ACC112 (cell line): ENCODE results near the gene C3.
"Not testable (repeated sequence)": the region's sequence is repeated elsewhere in the genome, so short reads cannot be mapped to it uniquely, and the experiment has no call there.

Experiments
- H2AFZ ChIP-seq: fragments of 200-600 bp; sonication (generic); one replicate; pipeline ENCODE4 v1.6.0; 2017; ENCODE audit warnings: antibody characterized with exemption, low read length; ENCODE audit not compliant: unreplicated experiment
- H3K27ac ChIP-seq: fragments of 200-600 bp; sonication (generic); 2 replicates; pipeline ENCODE4 v1.5.1; 2014; ENCODE audit warnings: low read depth, mild to moderate bottlenecking, antibody characterized with exemption, low read length, moderate library complexity
- H3K27me3 ChIP-seq: fragments of 200-600 bp; sonication (generic); 2 replicates; pipeline ENCODE4 v1.6.1; 2014; ENCODE audit warnings: mild to moderate bottlenecking, antibody characterized with exemption, low read length, moderate library complexity, mixed read lengths; ENCODE audit not compliant: insufficient read depth
- H3K36me3 ChIP-seq: fragments of 200-600 bp; sonication (generic); 2 replicates; pipeline ENCODE4 v1.6.1; 2016; ENCODE audit warnings: mild to moderate bottlenecking, antibody characterized with exemption, low read length, moderate library complexity, mixed read lengths; ENCODE audit not compliant: insufficient read depth
- H3K4me1 ChIP-seq: fragments of 200-600 bp; sonication (generic); one replicate; pipeline ENCODE4 v1.6.1; 2016; ENCODE audit warnings: low read length, mixed read lengths; ENCODE audit not compliant: insufficient read depth, unreplicated experiment, control insufficient read depth
- H3K4me3 ChIP-seq: fragments of 200-600 bp; sonication (generic); 2 replicates; pipeline ENCODE4 v1.5.1; 2014; ENCODE audit warnings: mild to moderate bottlenecking, low read depth, low read length
- H3K79me2 ChIP-seq: fragments of 200-600 bp; sonication (generic); one replicate; pipeline ENCODE4 v1.6.0; 2016; ENCODE audit warnings: low read length; ENCODE audit not compliant: control insufficient read depth, unreplicated experiment, insufficient read depth

The C3 gene

GRCh38 chr19:6720369-6721137, at the start of gene C3:
Gene C3, minus strand, starts transcription at chr19:6720650. Its CDS starts 61 bp downstream, at chr19:6720589.
- H3K4me3 ChIP-seq = peak within 1 kb of the TSS; percentile 77
- H3K27me3 ChIP-seq = no peaks in the 10 kb centered on the region
- peaks cover 20% of the 10 kb centered on the region for H3K4me1 ChIP-seq
- peak within 1 kb of the TSS; percentile 34; the same call in 1 of the 2 replicates for H3K27ac ChIP-seq
- H2AFZ ChIP-seq = no peak within 1 kb of the TSS
- peaks cover 14% of the 10 kb centered on the region; the same call in 1 of the 2 replicates for H3K36me3 ChIP-seq
- H3K79me2 ChIP-seq = no peaks in the 10 kb centered on the region

- no peaks in the 10 kb centered on the region for H3K27me3 ChIP-seq
- no peaks in the 10 kb centered on the region for H3K36me3 ChIP-seq
- H3K27ac ChIP-seq = no peak overlapping the region
- no peak overlapping the region for H3K4me3 ChIP-seq
- H3K79me2 ChIP-seq = no peaks in the 10 kb centered on the region
- no peak overlapping the region for H2AFZ ChIP-seq
- peaks cover 15% of the 10 kb centered on the region for H3K4me1 ChIP-seq
Measured at GRCh38 chr19:6769006-6769619, 48.7 kb upstream of the C3 start.

GRCh38 chr19:6768236-6768785, 47.9 kb upstream of the C3 start:
- Histone ChIP-seq H3K27me3 (no peaks in the 10 kb centered on the region), H3K4me3 (no peak overlapping the region), H3K79me2 (no peaks in the 10 kb centered on the region), H3K27ac (no peak overlapping the region), H3K4me1 (peaks cover 15% of the 10 kb centered on the region), H3K36me3 (no peaks in the 10 kb centered on the region), H2AFZ (no peak overlapping the region)

- Histone ChIP-seq H3K27me3 (no peaks in the 10 kb centered on the region), H3K79me2 (no peaks in the 10 kb centered on the region), H2AFZ (no peak within 1 kb of the TSS), H3K36me3 (no peaks in the 10 kb centered on the region), H3K4me3 (peak within 1 kb of the TSS; percentile 67), H3K4me1 (peaks cover 15% of the 10 kb centered on the region), H3K27ac (no peak within 1 kb of the TSS)
Measured at GRCh38 chr19:6767357-6768235, 47.1 kb upstream of the C3 start, which contains the start of gene SH2D3A. Gene SH2D3A, minus strand, starts transcription at chr19:6767435. Its CDS starts 3,687 bp downstream, at chr19:6763748.

GRCh38 chr19:6767081-6767356, 46.6 kb upstream of the C3 start:
- Histone ChIP-seq H3K27ac (no peak overlapping the region), H3K79me2 (no peaks in the 10 kb centered on the region), H3K36me3 (no peaks in the 10 kb centered on the region), H2AFZ (no peak overlapping the region), H3K4me3 (peak overlapping the region; percentile 67), H3K4me1 (peaks cover 15% of the 10 kb centered on the region), H3K27me3 (no peaks in the 10 kb centered on the region)

GRCh38 chr19:6766357-6767080, 46.1 kb upstream of the C3 start:
- Histone ChIP-seq H2AFZ (no peak overlapping the region), H3K36me3 (no peaks in the 10 kb centered on the region), H3K27me3 (no peaks in the 10 kb centered on the region), H3K4me1 (peaks cover 15% of the 10 kb centered on the region), H3K79me2 (no peaks in the 10 kb centered on the region), H3K27ac (no peak overlapping the region), H3K4me3 (peak overlapping the region; percentile 12)

- H3K36me3 ChIP-seq = no peaks in the 10 kb centered on the region
- H2AFZ ChIP-seq = no peak overlapping the region
- no peaks in the 10 kb centered on the region for H3K79me2 ChIP-seq
- peaks cover 15% of the 10 kb centered on the region for H3K4me1 ChIP-seq
- no peak overlapping the region for H3K27ac ChIP-seq
- H3K4me3 ChIP-seq = no peak overlapping the region
- no peaks in the 10 kb centered on the region for H3K27me3 ChIP-seq
Measured at GRCh38 chr19:6765738-6766356, 45.4 kb upstream of the C3 start.

- peaks cover 15% of the 10 kb centered on the region for H3K4me1 ChIP-seq
- not testable (repeated sequence) for H2AFZ ChIP-seq, H3K4me3 ChIP-seq, H3K27ac ChIP-seq, H3K36me3 ChIP-seq, H3K79me2 ChIP-seq, H3K27me3 ChIP-seq
Measured at GRCh38 chr19:6762253-6762797, 41.9 kb upstream of the C3 start.

GRCh38 chr19:6761053-6761676, 40.7 kb upstream of the C3 start:
- H3K27me3 ChIP-seq = no peaks in the 10 kb centered on the region
- no peaks in the 10 kb centered on the region for H3K79me2 ChIP-seq
- peaks cover 5% of the 10 kb centered on the region for H3K4me1 ChIP-seq
- H2AFZ ChIP-seq = no peak overlapping the region
- no peak overlapping the region for H3K4me3 ChIP-seq
- no peaks in the 10 kb centered on the region for H3K36me3 ChIP-seq
- H3K27ac ChIP-seq = no peak overlapping the region
